NCI-H2107 treated with DMSO at 0.1 percent for 48 hours (cell line): ENCODE results near the gene SMPX.
"Not testable (repeated sequence)": the region's sequence is repeated elsewhere in the genome, so short reads cannot be mapped to it uniquely, and the experiment has no call there.

Experiments
- DNase-seq: peaks from one replicate; lab custom pipeline; 2025; ENCODE audit not compliant: unreplicated experiment; lab: John Stamatoyannopoulos, UW

SMPX gene

DNA sequence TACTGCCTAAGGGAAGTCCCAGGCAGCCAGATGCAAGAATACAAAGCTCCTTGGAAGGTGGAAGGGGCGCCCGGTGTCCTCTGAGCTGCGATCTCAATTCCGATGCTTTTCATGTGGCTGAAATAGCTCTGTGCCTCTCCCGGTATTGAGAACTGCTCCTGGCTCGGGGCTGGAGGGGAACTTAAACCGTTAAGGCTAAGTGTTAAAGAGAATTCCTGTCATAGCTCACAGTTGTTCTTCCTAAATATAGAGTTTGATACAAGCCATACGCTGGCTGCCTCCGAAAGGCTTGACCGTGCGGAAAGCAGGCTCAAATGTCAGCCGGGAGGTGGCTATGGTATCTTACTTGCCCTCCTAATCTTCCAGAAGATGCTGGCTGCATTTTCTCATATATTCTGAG is at the start of gene SMPX:
TSS of gene SMPX (minus strand) at position 157 of the 400 bp plus-strand sequence. CDS start 3,826 bp downstream, outside the sequence.
- no peak for DNase-seq

DNA sequence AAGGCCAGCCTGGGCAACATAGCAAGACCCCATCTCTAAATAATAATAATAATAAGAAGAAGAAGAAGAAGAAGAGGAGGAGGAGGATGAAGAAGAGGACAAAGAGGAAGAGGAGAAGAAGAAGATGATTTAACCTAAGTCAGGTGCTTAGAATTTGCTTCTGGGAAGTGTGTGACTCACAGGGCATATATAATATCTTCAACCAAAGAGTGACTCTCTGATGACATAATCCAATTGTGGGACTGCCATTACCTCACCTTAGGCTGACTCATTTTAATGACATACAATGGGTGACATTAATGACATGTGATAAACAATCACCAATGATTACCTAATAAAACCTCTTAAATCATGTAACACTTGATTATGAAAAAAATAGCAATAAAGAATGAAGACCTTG is 48.8 kb upstream of the SMPX start:
- DNase-seq = no peak

DNA sequence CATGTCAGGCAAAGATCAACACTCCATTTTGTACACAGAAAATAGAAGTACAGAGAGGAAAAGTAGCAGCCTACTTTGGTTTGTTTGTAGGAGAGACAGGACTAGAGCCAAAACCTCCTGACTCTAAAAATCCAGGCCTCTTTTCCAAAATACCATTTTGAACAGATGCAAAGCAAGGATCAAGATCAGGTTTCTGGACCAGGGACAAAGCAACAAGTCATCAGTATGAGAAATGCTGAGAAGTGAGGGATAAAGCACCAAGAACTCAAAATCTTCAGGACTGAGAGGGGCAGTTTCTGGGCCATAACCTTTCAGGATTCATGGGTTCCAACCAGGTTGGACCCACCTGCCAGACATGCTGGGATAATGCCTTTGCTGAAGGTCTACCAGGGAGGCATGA is 44.9 kb upstream of the SMPX start:
- no peak for DNase-seq

DNA sequence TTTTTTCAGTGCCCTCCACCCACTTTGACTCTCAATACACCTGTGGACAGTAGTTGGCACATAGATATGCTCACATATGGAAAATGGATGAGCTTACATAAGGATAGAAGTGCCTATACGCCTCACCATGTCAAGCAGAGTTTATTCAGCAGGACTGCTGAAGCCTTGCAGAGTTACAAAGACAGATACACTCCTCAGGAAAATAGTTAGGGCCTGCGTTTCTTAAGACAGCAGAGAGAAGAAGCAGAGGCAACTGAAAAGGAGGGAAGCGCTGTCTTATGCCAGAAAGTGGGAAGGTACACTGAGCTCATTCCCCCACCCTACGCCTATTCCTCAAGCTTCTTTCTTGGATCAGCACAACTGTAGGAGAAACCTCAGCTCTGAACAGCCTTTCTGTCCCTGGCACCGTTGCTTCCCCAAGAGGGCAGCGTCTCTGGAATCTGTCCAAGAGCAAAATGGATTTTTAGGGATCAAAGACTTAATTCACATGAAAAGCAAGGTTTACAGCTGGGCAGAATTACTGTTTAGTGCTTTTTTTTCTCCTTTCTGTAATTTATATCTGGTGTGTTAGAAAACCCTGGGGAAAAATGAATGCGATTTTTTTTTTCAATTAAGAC is 44.2 kb upstream of the SMPX start:
- no peak for DNase-seq

DNA sequence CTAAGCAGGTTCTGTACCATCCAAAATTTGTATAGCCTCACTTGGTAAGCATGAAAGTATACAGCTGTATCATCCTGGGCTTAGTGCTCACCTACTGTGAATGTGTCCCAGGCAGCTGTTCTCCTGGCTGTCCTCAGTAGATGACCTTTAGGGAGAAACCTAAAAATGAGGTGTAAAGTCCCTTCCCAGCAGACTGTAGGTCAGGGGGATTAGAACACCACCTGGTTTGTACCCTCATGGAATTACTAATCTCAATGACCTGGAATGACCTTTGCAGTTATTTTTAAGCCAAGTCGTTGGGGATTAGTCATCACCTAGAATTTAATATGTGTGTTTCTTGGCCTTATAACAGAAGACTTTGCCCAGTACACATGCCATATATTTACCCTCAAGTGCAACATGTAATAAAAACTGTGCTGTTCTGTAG is 42.4 kb upstream of the SMPX start:
- DNase-seq = no peak

DNA sequence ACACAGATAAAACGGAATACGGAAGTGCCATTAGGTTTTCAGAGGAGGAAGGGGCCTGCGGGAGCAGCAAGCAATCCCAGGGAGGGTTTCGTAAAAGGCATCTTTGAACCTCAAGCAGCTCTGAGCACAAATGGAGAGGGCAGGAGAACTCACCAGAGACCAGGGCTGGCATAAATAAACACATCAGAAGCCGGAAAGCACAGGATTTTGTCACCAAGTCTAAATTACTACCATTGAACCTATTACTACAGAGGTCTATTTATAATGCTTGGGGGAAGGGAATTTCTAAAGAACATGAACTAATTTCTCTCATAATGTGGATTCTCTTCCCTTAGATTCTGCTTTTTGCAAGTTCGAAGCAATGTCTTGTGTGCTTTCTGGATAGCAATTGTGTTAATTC is 41.9 kb upstream of the SMPX start:
- DNase-seq = no peak

DNA sequence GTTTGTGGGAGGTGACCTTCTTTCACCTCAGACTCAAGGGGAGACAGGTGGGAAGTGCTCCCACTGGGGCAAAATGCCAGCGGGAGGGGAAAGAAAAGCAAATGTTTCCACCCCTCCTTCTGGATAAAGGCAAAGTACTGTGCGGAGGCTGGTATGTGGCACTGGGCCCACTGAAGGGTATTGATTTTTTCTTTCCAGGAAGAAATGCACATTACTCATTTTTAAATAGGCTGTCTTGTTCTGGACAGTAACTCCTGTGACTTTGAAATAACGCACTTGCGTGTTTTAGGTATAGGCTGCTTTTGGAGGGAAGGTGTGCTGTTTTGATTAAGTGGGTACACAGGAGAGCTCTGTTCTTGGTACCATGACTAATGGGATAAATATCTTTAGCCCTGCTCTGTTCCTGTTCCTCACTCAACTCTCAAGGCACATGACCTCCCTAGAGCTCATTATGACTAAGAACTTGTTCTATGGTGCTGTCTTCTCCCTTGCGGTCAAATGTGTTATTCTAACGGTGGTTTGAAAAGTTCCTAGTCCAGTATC is 40.8 kb upstream of the SMPX start:
- DNase-seq = peak; percentile 76

DNA sequence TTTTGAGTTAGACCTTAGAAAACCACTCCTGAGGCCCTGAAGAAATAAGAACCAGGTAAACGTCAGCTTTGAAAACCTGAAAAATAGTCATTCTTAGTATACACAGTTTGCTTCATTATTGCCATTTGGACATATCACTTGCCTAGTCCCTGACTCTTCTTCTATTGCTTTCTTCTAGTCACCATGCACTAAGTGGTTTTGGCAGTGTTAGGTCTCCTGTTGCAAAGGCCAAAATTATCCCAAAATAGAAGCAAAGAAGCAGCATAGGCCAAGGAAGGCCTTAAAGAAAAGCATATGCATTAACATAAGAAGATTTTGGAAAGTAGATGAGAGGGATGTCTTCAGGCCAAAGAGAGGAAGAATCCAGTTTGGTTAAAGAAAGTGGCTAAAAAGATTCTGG is 24.1 kb upstream of the SMPX start:
- no peak for DNase-seq

DNA sequence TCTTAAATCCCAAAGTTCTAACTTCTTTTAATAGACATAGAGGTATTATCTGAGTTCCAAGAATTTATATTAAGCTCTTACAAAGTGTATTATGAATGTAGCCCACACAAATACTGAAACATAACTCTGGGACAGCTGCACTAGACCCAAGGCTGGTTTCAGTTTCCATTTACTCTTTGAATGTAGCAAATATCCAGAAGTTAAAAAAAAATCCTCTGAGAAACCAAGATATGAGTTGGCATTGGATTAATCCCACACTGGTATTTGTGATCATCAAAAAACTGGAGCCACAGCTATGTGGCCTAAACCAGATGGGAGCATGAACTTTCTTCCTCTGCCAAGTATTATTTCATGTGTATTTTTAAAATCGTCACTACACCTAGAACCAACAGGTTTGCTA is 23.6 kb upstream of the SMPX start:
- no peak for DNase-seq

DNA sequence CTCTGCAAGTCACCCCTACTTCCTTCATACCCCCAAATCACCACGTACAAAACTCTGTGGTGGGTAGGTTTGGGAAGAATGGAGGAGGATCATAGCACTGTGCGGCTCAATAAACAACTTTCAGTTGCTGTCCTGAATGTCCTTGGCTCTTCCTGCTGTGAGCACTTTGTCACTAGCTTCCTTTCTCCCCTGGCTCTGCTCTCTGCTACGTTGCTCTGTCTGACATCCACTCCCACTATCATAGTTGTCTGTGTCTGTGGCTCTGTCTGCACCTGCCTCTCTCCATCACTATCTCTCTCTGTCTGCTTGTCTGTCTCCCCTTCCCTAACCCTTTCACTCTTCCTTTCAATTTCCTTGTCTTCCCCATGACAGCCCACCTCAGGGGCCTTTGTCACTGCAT is 21.2 kb upstream of the SMPX start:
- no peak for DNase-seq

DNA sequence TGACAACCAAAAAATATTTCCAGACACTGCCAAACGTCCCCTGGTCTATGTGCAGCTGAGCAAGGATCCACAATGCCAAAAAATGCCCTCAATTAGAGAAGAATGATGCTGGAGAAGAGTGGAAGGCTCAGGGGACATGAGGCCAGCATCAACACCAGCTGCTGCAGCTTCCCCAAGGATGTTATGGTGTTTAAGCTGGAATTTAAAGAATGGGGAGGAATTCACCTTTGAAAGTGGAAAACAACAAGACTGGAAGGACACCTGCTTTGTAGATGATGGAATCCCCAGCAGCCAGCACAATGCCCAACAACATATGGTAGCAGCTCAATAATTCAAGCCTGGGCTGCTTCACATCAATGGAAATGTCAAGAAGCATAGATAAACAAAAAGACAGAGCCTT is 20.3 kb upstream of the SMPX start:
- DNase-seq = no peak

DNA sequence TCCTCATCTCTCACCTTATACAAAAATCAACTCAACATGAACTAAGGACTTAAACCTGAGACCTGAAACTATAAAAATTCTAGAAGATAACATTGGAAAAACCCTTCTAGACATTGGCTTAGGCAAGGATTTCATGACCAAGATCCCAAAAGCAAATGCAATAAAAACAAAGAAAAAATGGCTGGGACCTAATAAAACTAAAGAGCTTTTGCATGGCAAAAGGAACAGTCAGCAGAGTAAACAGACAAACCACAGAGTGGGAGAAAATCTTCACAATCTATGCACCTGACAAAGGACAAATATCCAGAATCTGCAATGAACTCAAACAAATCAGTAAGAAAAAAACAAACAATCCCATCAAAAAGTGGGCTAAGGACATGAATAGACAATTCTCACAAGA is 17.2 kb upstream of the SMPX start:
- DNase-seq = not testable (repeated sequence)

DNA sequence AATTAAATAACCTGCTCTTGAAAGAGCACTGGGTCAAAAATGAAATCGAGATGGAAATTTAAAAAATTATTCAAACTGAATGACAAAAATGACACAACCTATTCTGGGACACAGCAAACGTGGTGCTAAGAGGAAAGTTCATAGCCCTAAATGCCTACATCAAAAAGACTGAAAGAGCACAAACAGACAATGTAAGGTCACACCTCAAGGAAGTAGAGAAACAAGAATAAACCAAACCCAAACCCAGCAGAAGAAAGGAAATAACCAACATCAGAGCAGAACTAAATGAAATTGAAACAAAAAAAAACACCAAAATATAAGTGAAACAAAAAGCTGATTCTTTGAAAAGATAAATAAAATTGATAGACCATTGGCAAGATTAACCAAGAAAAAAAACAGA is 15.1 kb upstream of the SMPX start:
- DNase-seq = not testable (repeated sequence)

DNA sequence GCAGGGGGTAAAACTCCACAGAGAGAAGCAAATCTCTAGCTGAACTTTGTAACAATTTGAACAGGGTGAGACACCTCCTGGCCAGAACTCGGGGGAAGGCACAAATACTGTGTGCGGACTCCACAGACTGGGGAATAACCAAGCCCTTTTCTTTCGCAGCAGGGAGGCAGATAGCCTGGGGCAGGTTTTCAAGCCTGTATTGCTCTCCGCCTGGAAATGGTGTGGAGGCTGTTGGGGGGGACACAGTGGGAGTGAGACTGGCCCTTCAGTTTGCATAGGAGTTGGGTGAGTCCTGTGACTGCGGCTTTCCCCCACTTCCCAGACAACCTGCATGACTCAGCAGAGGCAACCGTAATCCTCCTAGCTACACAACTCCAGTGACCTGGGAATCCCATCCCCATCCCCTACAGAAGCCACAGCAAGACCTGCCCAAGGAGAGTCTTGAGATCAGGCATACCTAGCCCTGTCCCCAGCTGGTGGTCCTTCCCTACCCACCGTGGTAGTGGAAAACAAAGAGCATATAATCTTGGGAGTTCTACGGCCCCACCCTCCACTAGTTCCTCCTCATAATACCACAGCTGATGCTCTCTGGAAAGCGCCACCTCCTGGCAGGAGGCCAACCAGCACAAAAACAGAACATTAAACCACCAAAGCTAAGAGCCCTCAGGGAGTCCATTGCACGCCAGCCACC is 12.9 kb upstream of the SMPX start:
- no peak for DNase-seq

DNA sequence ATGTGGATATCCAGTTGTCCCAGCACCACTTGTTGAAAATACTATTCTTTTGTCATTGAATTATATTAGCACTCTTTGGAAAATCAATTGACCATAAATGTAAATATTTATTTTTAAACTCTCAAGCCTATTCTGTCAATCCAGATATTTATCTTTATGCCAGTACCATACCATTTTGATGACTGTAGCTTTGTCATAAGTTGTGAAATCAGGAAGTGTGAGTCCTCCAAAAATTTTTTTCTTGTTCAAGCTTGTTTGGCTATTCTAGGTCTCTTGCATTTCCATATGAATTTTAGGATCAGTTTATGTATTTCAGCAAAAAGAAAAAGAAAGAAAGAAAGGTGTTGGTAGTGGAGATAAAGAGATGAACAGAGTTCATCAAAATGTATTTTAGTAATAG is 8.2 kb upstream of the SMPX start:
- no peak for DNase-seq

DNA sequence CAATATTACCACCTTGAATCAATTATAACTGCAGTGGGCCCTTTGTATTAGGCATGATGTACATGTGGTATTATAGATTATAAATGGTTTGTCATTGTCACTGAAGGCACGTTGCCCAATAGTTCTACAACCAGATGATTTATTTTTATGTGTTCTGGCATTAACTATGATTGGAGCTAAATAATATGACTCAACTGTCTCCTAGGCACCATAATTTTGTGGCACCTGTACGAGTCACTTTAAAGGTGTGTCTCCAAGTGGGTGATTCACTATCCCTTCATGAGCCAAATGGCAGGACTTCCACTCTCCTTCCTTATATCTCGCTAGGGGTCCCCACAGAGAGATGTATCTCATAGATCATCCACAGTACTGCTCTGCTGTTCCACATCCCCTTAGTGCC is 6.1 kb upstream of the SMPX start:
- DNase-seq = no peak

DNA sequence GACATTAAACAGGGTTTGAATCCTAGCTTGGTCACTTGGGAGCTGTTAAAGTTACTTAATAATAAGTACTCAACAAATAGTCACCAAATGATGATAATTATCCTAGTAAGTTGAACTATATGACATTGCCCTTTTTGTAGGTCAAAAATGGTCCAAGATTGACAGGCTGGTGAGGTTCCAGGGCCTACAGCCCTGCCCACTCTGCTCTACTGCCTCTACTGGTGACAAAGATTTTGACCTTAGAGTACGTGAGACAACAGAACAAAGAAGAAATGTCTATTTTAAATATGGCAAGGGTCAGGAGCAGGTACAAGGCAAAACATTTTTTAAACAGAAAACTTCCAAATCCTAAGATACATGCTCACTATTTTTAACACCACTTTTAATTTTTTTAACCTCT is 572 bp upstream of the SMPX start:
- no peak for DNase-seq

DNA sequence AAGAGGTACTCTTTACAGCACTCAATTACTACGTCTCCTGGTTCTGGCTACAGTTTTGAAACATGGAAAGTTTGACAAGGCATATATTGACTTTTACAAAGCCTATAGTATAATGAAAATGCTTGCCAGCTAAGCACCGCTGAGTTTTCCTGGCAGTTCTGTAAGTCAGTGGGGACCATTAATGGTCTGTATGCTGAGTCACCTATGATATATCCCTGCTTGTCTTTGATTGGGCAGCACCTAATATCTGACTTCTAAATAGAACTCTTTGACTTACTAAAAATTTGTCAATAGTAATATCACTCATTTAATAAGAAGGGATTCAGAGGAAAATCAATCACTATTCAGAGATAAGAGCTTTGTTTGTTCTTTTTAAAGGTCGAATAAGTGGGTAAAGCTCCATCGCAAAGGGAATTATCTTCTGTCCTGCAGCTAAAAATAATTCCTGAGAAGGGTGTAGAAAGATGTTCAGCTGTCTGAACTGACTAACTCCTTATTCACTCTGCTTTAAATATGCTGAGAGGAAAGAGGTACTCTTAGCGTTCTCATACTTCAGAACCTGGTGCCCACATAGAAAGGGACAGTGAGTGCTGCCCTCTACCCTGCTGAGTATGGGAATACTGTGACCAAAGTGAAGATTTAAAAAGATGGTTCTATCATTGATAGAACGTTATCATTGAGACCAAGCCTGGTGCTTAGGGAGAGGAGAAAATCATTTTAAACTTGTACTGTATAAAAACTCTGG is 959 bp downstream of the SMPX start:
- DNase-seq = no peak

DNA sequence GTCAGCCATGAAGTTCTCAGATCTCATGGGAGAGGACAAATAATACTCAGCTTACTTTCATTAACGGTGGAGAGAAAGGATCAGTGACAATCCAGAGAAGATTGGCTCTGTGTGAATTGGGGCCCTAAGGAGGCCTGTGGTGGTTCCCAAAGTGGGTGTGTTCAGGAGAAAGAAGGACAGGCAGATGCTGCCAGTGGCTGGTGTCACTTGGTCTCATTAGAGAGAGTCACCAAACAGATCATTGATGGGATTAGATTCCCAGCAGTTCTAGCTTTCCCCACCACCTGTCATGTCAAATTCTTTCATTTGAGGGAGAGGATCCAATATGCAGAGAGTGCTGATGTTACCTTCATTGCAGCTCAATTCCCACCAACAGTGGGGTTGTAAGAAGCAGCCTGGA is 8.0 kb downstream of the SMPX start:
- DNase-seq = no peak

DNA sequence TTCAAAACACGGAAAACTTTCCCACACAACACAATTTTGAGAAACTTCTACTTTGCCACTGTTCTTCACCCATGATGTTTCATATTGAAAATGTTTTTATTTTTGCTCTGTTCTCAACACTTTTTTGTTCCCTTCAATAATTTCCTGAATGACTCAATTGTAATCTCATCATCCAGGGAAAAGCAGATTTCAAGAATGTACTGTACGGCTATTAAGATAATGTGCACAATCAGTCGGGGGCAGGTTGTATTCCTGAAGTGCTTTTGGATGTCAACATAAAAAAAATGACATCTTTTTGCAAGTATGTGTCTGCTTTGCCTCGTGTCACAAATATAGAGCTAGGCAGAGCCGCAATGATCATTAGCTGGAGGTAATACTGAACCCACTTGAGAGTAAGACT is 9.7 kb downstream of the SMPX start:
- no peak for DNase-seq

DNA sequence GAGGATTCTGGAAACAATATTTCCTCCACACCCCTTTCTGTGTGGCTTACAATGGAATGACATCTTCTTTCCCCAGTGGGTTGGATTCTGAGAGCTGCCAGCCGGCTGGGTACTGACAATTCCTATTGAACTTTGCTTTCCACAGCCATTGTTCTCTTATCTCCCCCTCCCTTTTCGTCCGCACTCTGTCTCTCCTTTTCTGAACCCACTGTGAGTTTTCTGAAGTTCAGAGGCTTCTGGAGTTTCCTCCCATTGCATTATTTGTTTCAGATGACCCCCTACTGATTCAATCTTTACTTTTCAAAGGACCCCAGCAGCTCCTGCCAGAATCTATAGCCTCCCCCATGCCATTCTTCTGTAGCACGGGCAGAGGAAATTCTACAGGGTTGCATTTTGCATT is 10.4 kb downstream of the SMPX start:
- DNase-seq = peak; percentile 30

DNA sequence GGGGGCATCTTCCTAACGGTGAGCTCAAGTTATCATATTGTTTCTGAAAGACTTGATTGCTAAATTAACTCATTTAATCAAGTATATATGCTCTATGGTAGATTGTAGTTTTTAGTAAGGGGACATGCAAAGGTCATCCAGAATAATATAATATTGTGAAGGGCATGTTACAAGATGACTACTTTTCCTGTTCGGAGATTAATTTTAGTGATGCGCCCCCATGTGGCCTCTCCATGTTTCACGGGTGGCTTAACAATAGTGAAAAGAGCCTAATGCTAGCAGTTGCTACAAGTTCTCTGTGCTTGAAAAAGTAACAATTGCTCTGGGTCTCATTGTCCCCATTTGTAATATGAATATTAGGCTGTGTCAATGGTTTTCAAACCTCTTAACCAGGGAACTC is 12.2 kb downstream of the SMPX start:
- DNase-seq = no peak
